ENCODE results near the gene DSC1. TPM values are rescaled to one million over a fixed set of nuclear protein-coding genes. Genes with fewer than 3 reads are reported as not detected.

The DSC1 gene
- total RNA-seq, 1 experiment from 2014 or later, result not detected

DNA sequence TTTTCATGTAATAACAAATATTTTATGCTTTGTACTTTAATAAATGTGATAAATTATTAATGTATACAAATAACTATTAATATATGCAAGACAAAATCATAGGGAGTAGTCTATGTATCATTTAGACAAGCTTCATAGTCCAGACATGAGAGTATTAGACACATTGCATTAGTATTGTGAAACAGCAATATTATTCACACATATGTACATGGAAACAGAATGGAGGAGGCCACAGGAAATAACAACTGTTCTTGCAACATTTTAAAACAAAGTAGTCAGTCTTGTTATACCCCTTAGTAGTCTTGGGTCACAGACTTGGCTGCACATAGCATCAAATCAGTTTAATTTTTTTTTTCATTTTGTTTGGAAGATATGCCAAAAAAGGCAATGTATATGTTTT is 15.8 kb downstream of the DSC1 start:
- no peaks in the 10 kb centered on the region for H3K36me3 ChIP-seq (ENCODE audit: control insufficient read depth, insufficient read depth, low read length)
- DNase-seq (ENCODE audit: low read depth, low spot score) (no peak), ATAC-seq (no peak)
- in situ Hi-C loops (cut with HindIII; ENCODE audit: low pct_unique_long_range_greater_than_20kb, low sequenced_read_pairs) (no loop called here), intact Hi-C loops (cut with micrococcal nuclease; ENCODE audit: unreplicated experiment) (no loop called here)
- TF ChIP-seq POLR2AphosphoS5 (IDR thresholded peaks at IDR 0.05; ENCODE audit: low read depth, low read length) (no peak), SIN3A (IDR thresholded peaks at IDR 0.05; ENCODE audit: borderline replicate concordance, insufficient read depth, low read depth, low read length) (no peak), CTCF (IDR thresholded peaks at IDR 0.05) (no peak), TCF7L2 (IDR thresholded peaks at IDR 0.05; ENCODE audit: low read depth, low read length) (no peak), REST (IDR thresholded peaks at IDR 0.05; ENCODE audit: insufficient read depth in 1 of 2, low read depth in 2 of 2, low read length in 1 of 2) (no peak)
- ChIA-PET CTCF (no interaction called here), POLR2A (no interaction called here)
- H3K9me3 ChIP-seq (ENCODE audit: control insufficient read depth, insufficient read depth, low read depth, low read length), result no peaks in the 10 kb centered on the region
- H3K27me3 ChIP-seq (ENCODE audit: control insufficient read depth, insufficient read depth, low read length), result no peaks in the 10 kb centered on the region
- H3K4me1 ChIP-seq (ENCODE audit: control insufficient read depth, insufficient read depth, low read length), result no peaks in the 10 kb centered on the region
- H3K4me3 ChIP-seq (ENCODE audit: low read depth in 2 of 2, low read length in 2 of 2), result no peak overlapping the region
- BruUV-seq (replicated peaks), result no TSS peak
- no peak overlapping the region for H3K27ac ChIP-seq (ENCODE audit: low read length)

DNA sequence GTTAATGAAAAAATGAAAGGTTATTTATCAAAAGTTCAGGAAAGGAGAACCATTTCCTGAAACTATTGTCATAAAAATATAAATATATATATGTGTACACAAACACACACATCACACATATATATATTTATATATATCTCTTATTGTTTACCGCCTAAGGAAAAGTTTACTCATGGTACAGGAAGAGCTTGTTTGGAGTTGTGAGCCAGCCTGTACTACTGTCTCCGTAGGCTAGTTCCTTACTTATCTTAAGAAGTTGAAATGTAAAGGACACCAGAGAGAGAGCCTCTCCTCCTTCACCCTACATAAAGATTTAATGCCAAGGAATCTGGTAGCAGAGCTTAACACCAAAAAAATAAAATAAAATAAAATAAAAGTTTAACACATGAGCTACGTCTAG is 19.6 kb downstream of the DSC1 start:
- in situ Hi-C loops (cut with HindIII; ENCODE audit: low pct_unique_long_range_greater_than_20kb, low sequenced_read_pairs) (no loop called here), intact Hi-C loops (cut with micrococcal nuclease; ENCODE audit: unreplicated experiment) (no loop called here)
- Histone ChIP-seq H3K36me3 (ENCODE audit: control insufficient read depth, insufficient read depth, low read length) (no peaks in the 10 kb centered on the region), H3K27ac (ENCODE audit: low read length) (no peak overlapping the region), H3K4me3 (ENCODE audit: low read depth in 2 of 2, low read length in 2 of 2) (no peak overlapping the region), H3K9me3 (ENCODE audit: control insufficient read depth, insufficient read depth, low read depth, low read length) (no peaks in the 10 kb centered on the region), H3K27me3 (ENCODE audit: control insufficient read depth, insufficient read depth, low read length) (no peaks in the 10 kb centered on the region), H3K4me1 (ENCODE audit: control insufficient read depth, insufficient read depth, low read length) (no peaks in the 10 kb centered on the region)
- ChIA-PET CTCF (no interaction called here), POLR2A (no interaction called here)
- no peak for ATAC-seq
- no peak for TF ChIP-seq TCF7L2 (IDR thresholded peaks at IDR 0.05; ENCODE audit: low read depth, low read length)
- TF ChIP-seq CTCF (IDR thresholded peaks at IDR 0.05), result no peak
- TF ChIP-seq SIN3A (IDR thresholded peaks at IDR 0.05; ENCODE audit: borderline replicate concordance, insufficient read depth, low read depth, low read length), result no peak
- TF ChIP-seq POLR2AphosphoS5 (IDR thresholded peaks at IDR 0.05; ENCODE audit: low read depth, low read length), result no peak
- no peak for TF ChIP-seq REST (IDR thresholded peaks at IDR 0.05; ENCODE audit: insufficient read depth in 1 of 2, low read depth in 2 of 2, low read length in 1 of 2)
- DNase-seq (ENCODE audit: low read depth, low spot score), result no peak
- BruUV-seq (replicated peaks), result no TSS peak

All from Panc1 (cell line).